Stimulated activated naive CD8-positive, alpha-beta T cell treated with anti-CD3 and anti-CD28 coated beads, Interleukin-15, Interleukin-2, amounts not matched to agents 100 U/mL and 50 U/mL, for 24 hours (primary cell): ENCODE data around the gene EXOC4.

Experiments used
- ATAC-seq: fragments of 150-1000 bp; cut with Tn5 transposase; one replicate; pipeline ENCODE4 v1.10.0; 2021
- DNase-seq: peaks from one replicate; pipeline ENCODE4 v3.0.0; 2021

The EXOC4 gene

GRCh38 chr7:133676805-133677370 lies 424.0 kb downstream of the EXOC4 start:
- no peak for ATAC-seq
- DNase-seq: no peak

GRCh38 chr7:133678137-133678814 lies 425.4 kb downstream of the EXOC4 start:
- DNase-seq: no peak
- no peak for ATAC-seq

- ATAC-seq: no peak
Observed at GRCh38 chr7:133679977-133680376, 427.1 kb downstream of the EXOC4 start.

GRCh38 chr7:133681529-133681928 lies 428.7 kb downstream of the EXOC4 start:
- ATAC-seq (no peak), DNase-seq (no peak)

More at GRCh38 chr7:133679977-133680376, 427.1 kb downstream of the EXOC4 start:
- no peak for DNase-seq

- ATAC-seq (peak; percentile 85), DNase-seq (no peak)
Observed at GRCh38 chr7:133682364-133683181, 429.7 kb downstream of the EXOC4 start.

- ATAC-seq (no peak), DNase-seq (no peak)
Observed at GRCh38 chr7:133683182-133683454, 430.2 kb downstream of the EXOC4 start.

- DNase-seq: no peak
- ATAC-seq: no peak
Observed at GRCh38 chr7:133688483-133689239, 435.8 kb downstream of the EXOC4 start.

GRCh38 chr7:133690740-133691139 lies 437.9 kb downstream of the EXOC4 start:
- ATAC-seq: no peak
- DNase-seq: no peak

GRCh38 chr7:133691727-133692610 lies 439.1 kb downstream of the EXOC4 start:
- ATAC-seq (no peak), DNase-seq (no peak)

GRCh38 chr7:133693281-133693680 lies 440.4 kb downstream of the EXOC4 start:
- DNase-seq (no peak), ATAC-seq (no peak)

- ATAC-seq (no peak), DNase-seq (no peak)
Observed at GRCh38 chr7:133696056-133696455, 443.2 kb downstream of the EXOC4 start.

- no peak for ATAC-seq
- DNase-seq: no peak
Observed at GRCh38 chr7:133697585-133697984, 444.7 kb downstream of the EXOC4 start.

- ATAC-seq: no peak
Observed at GRCh38 chr7:133698127-133698526, 445.2 kb downstream of the EXOC4 start.

GRCh38 chr7:133699386-133699785 lies 446.5 kb downstream of the EXOC4 start:
- no peak for DNase-seq
- no peak for ATAC-seq

More at GRCh38 chr7:133698127-133698526, 445.2 kb downstream of the EXOC4 start:
- no peak for DNase-seq

GRCh38 chr7:133702078-133702477 lies 449.2 kb downstream of the EXOC4 start:
- DNase-seq (no peak), ATAC-seq (no peak)

- no peak for ATAC-seq
- DNase-seq: no peak
Observed at GRCh38 chr7:133702960-133703359, 450.1 kb downstream of the EXOC4 start.

GRCh38 chr7:133703547-133703946 lies 450.7 kb downstream of the EXOC4 start:
- DNase-seq: no peak
- ATAC-seq: no peak

- ATAC-seq: no peak
- DNase-seq: no peak
Observed at GRCh38 chr7:133704453-133704852, 451.6 kb downstream of the EXOC4 start.

- no peak for ATAC-seq
- DNase-seq: no peak
Observed at GRCh38 chr7:133705596-133705995, 452.7 kb downstream of the EXOC4 start.

- ATAC-seq (no peak), DNase-seq (no peak)
Observed at GRCh38 chr7:133706016-133706415, 453.1 kb downstream of the EXOC4 start.

- DNase-seq: no peak
- no peak for ATAC-seq
Observed at GRCh38 chr7:133709036-133709880, 456.4 kb downstream of the EXOC4 start.
